Naive thymus-derived CD4-positive, alpha-beta T cell (primary cell): ENCODE measurements around the gene FKBP14. TPM values are rescaled to one million over a fixed set of nuclear protein-coding genes. Genes with fewer than 3 reads are reported as not detected.

ENCODE experiments used
- ATAC-seq: fragments of 150-1000 bp; cut with Tn5 transposase; 2 replicates; pipeline ENCODE4 v1.10.0; 2021; ENCODE audit warnings: mild to moderate bottlenecking, moderate library complexity
- CTCF ChIA-PET: fragments of 350-600 bp; sonication (Branson Sonifier 250); formaldehyde crosslinking; loops from one replicate; lab custom pipeline; 2021; ENCODE audit warnings: antibody characterized with exemption; lab: Charles Lee
- POLR2A ChIA-PET: fragments of 350-600 bp; sonication (Branson Sonifier 250); formaldehyde crosslinking; loops from one replicate; lab custom pipeline; 2021; ENCODE audit warnings: antibody characterized with exemption, inconsistent platforms; lab: Charles Lee
- DNase-seq, 9 donors: peaks; one replicate each; pipeline versions ENCODE4 v3.0.0 to v3.0.0-alpha.2; 2020 to 2022; ENCODE audit warnings: mixed read lengths in 1 of 9
- H3K27ac ChIP-seq: one replicate; pipeline ENCODE4 v1.7.0; 2013; ENCODE audit warnings: mild to moderate bottlenecking, low read depth, low read length, moderate library complexity
- H3K27me3 ChIP-seq, 2 donors: one replicate each; pipeline ENCODE4 v1.7.0; 2013; ENCODE audit warnings: low read length in 2 of 2, mild to moderate bottlenecking in 2 of 2, moderate library complexity in 2 of 2; ENCODE audit not compliant: control insufficient read depth in 2 of 2, insufficient read depth in 2 of 2
- H3K36me3 ChIP-seq, 3 experiments: 1 replicate in 2 of 3; 2 replicates in 1 of 3; pipeline ENCODE4 v1.7.0; 2013; ENCODE audit warnings: low read length in 3 of 3, mild to moderate bottlenecking in 3 of 3, moderate library complexity in 1 of 3; ENCODE audit not compliant: insufficient read depth in 3 of 3, control insufficient read depth in 2 of 3
- H3K4me1 ChIP-seq, 2 donors: one replicate each; pipeline ENCODE4 v1.7.0; 2013; ENCODE audit warnings: low read length in 2 of 2, mild to moderate bottlenecking in 2 of 2, moderate library complexity in 1 of 2; ENCODE audit not compliant: control insufficient read depth in 2 of 2, insufficient read depth in 2 of 2
- H3K4me3 ChIP-seq: 2 replicates; pipeline ENCODE4 v1.7.0; 2013; ENCODE audit warnings: mild to moderate bottlenecking, low read length
- H3K9me3 ChIP-seq, 3 experiments: 1 replicate in 2 of 3; 2 replicates in 1 of 3; pipeline ENCODE4 v1.7.0; 2013; ENCODE audit warnings: low read length in 3 of 3; ENCODE audit not compliant: control insufficient read depth in 2 of 3
- H3K27ac Mint-ChIP-seq, 9 donors: one replicate each; pipeline ENCODE4 v1.8.0; 2020 to 2022; ENCODE audit warnings: mixed read lengths in 9 of 9, mild to moderate bottlenecking in 8 of 9, moderate library complexity in 5 of 9, inconsistent platforms in 2 of 9
- H3K27me3 Mint-ChIP-seq, 5 donors: one replicate each; pipeline ENCODE4 v1.8.0; 2021 to 2022; ENCODE audit warnings: mixed read lengths in 5 of 5, mild to moderate bottlenecking in 1 of 5
- H3K36me3 Mint-ChIP-seq, 5 donors: one replicate each; pipeline ENCODE4 v1.8.0; 2020 to 2022; ENCODE audit warnings: mixed read lengths in 5 of 5, mild to moderate bottlenecking in 3 of 5, inconsistent platforms in 1 of 5
- H3K4me1 Mint-ChIP-seq, 7 donors: one replicate each; pipeline ENCODE4 v1.8.0; 2020 to 2022; ENCODE audit warnings: mixed read lengths in 7 of 7, mild to moderate bottlenecking in 3 of 7, inconsistent platforms in 1 of 7
- H3K4me3 Mint-ChIP-seq, 10 donors: one replicate each; pipeline ENCODE4 v1.8.0; 2020 to 2022; ENCODE audit warnings: mild to moderate bottlenecking in 10 of 10, mixed read lengths in 10 of 10, moderate library complexity in 6 of 10, inconsistent platforms in 2 of 10
- H3K9me3 Mint-ChIP-seq, 11 donors: one replicate each; pipeline ENCODE4 v1.8.0; 2020 to 2022; ENCODE audit warnings: mixed read lengths in 11 of 11, mild to moderate bottlenecking in 4 of 11, inconsistent platforms in 1 of 11, moderate library complexity in 1 of 11
- intact Hi-C, 2 donors: fragments of 100-400 bp; cut with micrococcal nuclease; formaldehyde crosslinking; loops; one replicate each; pipeline ENCODE4 v1.15.1; 2023
- polyA plus RNA-seq, 2 donors: library from polyadenylated mRNA; unstranded; fragments of 300-500 nt; fragmentation: Illumina TruSeq; gene quantifications; one replicate each; pipeline ENCODE4 v1.2.3, GENCODE V29; 2021
- total RNA-seq, 6 experiments: library from RNA in 5 of 6; stranded (reverse) in 5 of 6; gene quantifications; 1 replicate in 5 of 6; 2 replicates in 1 of 6; pipeline ENCODE4 v1.2.3 and lab custom pipeline; 2021 to 2026

FKBP14 gene
- total and polyA plus RNA-seq, 7 experiments from 2014 or later = 1.6 to 6.5 (median 5.1) TPM

DNA sequence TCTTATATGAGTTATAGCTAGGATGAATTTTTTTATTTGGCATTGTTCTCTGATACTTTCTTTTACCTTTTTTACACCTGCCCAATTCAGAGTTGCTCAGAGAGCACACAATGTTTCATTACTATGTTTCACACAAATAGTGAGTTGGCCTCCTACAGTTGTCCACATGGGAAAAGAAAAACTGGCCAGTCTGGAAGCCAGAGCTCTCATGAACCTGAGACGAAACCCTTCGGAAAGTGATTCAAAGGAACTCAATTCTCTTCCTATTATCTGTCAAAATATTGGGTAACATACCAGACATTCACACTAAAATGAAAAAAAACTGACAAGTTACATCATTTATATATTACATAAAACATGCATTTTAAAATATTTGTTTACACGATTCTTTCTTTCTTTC, 52.2 kb downstream of the FKBP14 start:
- H3K9me3 ChIP-seq = no peaks in the 10 kb centered on the region
- ATAC-seq = no peak
- H3K9me3 Mint-ChIP-seq = no peaks in the 10 kb centered on the region
- H3K4me3 Mint-ChIP-seq = no peak overlapping the region
- H3K27me3 Mint-ChIP-seq = peaks cover 13 to 21% (median 19%) of the 10 kb centered on the region in 5 donors
- DNase-seq = no peak
- no peak overlapping the region for H3K27ac Mint-ChIP-seq
- peaks cover 0 to 19% (median 11%) of the 10 kb centered on the region in 7 donors for H3K4me1 Mint-ChIP-seq
- intact Hi-C loops = no loop called here
- CTCF ChIA-PET = no interaction called here
- H3K27ac ChIP-seq = no peak overlapping the region
- POLR2A ChIA-PET = no interaction called here
- H3K36me3 Mint-ChIP-seq = no peaks in the 10 kb centered on the region
- H3K4me3 ChIP-seq = no peak overlapping the region
- no peaks in the 10 kb centered on the region for H3K27me3 ChIP-seq
- H3K36me3 ChIP-seq = no peaks in the 10 kb centered on the region
- H3K4me1 ChIP-seq = no peaks in the 10 kb centered on the region

DNA sequence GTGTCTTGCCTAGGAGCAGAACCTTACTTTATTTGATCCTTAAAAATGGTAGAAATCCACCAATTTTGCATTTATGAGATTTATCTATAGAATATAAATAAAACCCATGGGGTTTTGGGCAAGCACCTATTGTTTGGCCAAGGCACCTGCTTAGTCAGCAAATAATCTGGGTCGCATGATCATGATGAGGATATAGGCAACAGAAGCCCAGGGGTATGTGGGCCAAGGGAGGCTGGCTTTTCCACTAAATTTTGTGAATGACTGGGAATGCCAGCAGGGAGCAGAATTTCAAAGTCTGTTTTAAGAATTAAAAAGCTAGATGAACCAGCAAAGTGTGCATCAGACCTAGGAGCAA, 54.2 kb downstream of the FKBP14 start:
- Mint-ChIP-seq H3K4me1 (peaks cover 0 to 25% (median 11%) of the 10 kb centered on the region in 7 donors), H3K27ac (no peak overlapping the region), H3K9me3 (no peaks in the 10 kb centered on the region), H3K36me3 (no peaks in the 10 kb centered on the region), H3K4me3 (no peak overlapping the region), H3K27me3 (peaks cover 13 to 30% (median 21%) of the 10 kb centered on the region in 5 donors)
- no peak overlapping the region for H3K27ac ChIP-seq
- no peak overlapping the region for H3K4me3 ChIP-seq
- ChIA-PET CTCF (no interaction called here), POLR2A (no interaction called here)
- DNase-seq = no peak
- intact Hi-C loops = no loop called here
- H3K4me1 ChIP-seq = no peaks in the 10 kb centered on the region
- no peak for ATAC-seq
- H3K27me3 ChIP-seq = no peaks in the 10 kb centered on the region
- H3K36me3 ChIP-seq = no peaks in the 10 kb centered on the region
- H3K9me3 ChIP-seq = no peaks in the 10 kb centered on the region

DNA sequence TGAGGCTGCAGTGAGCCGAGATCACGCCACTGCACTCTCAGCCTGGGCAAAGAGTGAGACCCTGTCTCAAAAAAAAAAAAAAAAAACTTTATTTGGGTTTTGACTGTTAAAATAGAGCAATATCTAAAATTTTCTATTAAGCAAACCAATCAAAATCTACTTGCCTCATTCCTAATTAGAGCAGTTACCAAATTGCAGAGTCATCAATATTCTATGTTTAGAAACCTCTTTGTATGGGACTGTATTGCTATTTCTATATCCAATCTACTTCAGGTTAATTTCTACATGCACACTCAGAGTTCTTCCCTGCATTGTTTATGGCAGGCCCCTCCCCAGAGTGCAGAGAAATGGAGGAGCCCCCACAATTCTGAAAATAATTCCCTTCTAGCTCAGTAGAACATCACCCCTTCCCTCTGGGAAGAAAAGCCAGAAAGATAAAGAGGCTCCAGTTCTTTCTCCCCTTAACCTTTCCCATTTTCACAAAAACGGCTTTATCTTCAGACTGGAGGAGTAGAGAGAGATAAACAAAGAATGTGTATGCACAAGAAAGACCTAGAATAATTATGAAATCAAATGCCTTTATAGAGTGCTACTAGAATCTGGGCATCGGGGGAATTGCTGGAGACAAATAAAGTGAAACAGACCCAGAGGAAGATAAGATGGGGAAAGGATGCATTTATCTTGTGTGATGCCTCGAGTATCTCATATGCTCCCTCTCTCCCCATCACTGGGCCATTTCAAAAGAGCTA, 54.8 kb downstream of the FKBP14 start:
- Mint-ChIP-seq H3K9me3 (no peaks in the 10 kb centered on the region), H3K36me3 (no peaks in the 10 kb centered on the region), H3K27me3 (peaks cover 13 to 29% (median 23%) of the 10 kb centered on the region in 5 donors), H3K4me3 (no peak overlapping the region), H3K4me1 (peaks cover 0 to 25% (median 11%) of the 10 kb centered on the region in 7 donors), H3K27ac (peak overlapping the region in 1 of 9 donors; percentile 3)
- Histone ChIP-seq H3K4me3 (no peak overlapping the region), H3K27me3 (no peaks in the 10 kb centered on the region), H3K4me1 (no peaks in the 10 kb centered on the region), H3K36me3 (no peaks in the 10 kb centered on the region), H3K27ac (no peak overlapping the region), H3K9me3 (no peaks in the 10 kb centered on the region)
- intact Hi-C loops = no loop called here
- no peak for DNase-seq
- ATAC-seq = no peak
- POLR2A ChIA-PET = no interaction called here
- CTCF ChIA-PET = no interaction called here

DNA sequence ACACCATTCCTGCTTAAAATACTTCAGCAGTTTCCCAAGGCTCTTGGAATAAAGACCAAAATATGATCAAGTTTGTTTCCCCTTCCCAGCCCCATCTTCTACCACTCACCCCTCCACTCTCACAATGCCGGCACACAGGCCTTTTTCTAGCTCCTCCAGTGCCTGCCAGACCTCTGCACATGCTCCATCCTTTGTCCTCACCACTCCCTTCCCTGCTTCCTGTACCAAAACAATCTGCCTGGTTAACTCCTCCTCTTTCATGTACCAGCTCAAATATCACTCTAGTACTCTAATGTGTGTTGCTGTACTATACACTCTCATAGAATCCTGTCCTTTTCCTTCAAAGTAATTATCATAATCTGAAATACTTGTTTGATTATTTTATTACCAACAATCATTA, 56.3 kb downstream of the FKBP14 start:
- no peaks in the 10 kb centered on the region for H3K9me3 Mint-ChIP-seq
- POLR2A ChIA-PET = no interaction called here
- Histone ChIP-seq H3K27me3 (no peaks in the 10 kb centered on the region), H3K9me3 (no peaks in the 10 kb centered on the region), H3K36me3 (no peaks in the 10 kb centered on the region), H3K4me1 (no peaks in the 10 kb centered on the region), H3K4me3 (no peak overlapping the region), H3K27ac (no peak overlapping the region)
- ATAC-seq = no peak
- H3K27me3 Mint-ChIP-seq = peaks cover 17 to 34% (median 19%) of the 10 kb centered on the region in 5 donors
- H3K4me1 Mint-ChIP-seq = peaks cover 0 to 25% (median 11%) of the 10 kb centered on the region in 7 donors
- peak overlapping the region in 1 of 10 donors; percentile 27 for H3K4me3 Mint-ChIP-seq
- no peak for DNase-seq
- no peaks in the 10 kb centered on the region for H3K36me3 Mint-ChIP-seq
- H3K27ac Mint-ChIP-seq = peak overlapping the region in 1 of 9 donors; percentile 38
- CTCF ChIA-PET = no interaction called here
- intact Hi-C loops = no loop called here

DNA sequence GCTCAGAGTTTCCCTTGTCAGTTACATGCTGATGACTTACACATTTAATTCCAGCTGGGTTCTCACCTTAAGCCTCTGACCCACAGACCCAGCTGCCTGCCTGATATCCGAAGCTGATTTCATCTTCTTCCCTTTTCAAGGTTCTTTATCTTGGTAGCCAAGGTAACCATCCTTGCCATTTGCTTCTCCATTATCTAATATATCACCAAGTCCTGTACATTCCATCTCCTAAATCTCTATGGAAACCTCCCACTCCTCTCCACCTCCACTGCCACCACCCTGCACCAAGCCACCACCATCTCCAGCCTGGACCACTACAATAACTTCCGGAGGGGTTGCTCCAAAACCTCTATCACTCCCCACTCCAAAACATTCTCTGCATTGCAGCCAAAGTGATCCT, 56.8 kb downstream of the FKBP14 start:
- DNase-seq = no peak
- Mint-ChIP-seq H3K4me1 (peaks cover 0 to 25% (median 11%) of the 10 kb centered on the region in 7 donors), H3K27ac (peak overlapping the region in 1 of 9 donors; percentile 1), H3K36me3 (no peaks in the 10 kb centered on the region), H3K27me3 (peaks cover 17 to 34% (median 22%) of the 10 kb centered on the region in 5 donors), H3K9me3 (no peaks in the 10 kb centered on the region), H3K4me3 (peak overlapping the region in 1 of 10 donors; percentile 26)
- no peaks in the 10 kb centered on the region for H3K9me3 ChIP-seq
- no peaks in the 10 kb centered on the region for H3K36me3 ChIP-seq
- H3K27ac ChIP-seq = no peak overlapping the region
- no peak overlapping the region for H3K4me3 ChIP-seq
- POLR2A ChIA-PET = no interaction called here
- intact Hi-C loops = no loop called here
- no peak for ATAC-seq
- no peaks in the 10 kb centered on the region for H3K4me1 ChIP-seq
- H3K27me3 ChIP-seq = no peaks in the 10 kb centered on the region
- CTCF ChIA-PET = no interaction called here

DNA sequence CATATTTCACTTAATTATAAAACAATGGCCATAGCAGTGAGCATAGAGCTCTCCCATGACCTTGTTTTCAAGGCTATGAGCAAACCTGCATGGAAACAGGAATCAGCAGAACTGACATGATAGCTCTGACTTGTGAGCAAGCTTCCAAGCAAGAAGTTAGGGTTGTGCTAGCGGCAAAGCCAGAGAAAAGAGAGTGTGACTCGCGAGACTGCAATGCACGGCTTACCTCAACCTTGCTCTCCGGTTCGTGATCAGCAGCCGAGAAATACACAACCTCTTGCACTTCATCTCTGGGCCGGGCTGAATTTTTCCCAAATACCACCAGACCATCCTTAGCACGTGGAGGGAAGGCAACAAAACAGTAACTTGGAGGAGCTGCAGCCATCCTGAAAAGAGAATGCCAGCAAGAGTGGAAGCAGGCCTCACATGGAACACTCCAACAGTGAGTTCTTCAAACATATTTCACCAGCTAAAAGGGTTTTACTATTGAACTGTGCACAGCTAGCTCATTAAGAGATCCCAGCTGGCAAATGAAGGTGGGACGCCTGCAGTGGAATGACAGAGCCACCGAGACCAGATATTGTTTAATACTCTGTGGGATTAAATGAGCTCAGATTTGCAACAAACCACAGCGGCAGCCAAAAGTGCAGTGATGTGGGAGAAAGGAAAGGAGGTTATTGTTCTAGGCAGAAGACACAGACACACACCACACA, 57.7 kb downstream of the FKBP14 start:
- peak overlapping the region in 2 of 10 donors; percentile 22 to 33 for H3K4me3 Mint-ChIP-seq
- H3K36me3 Mint-ChIP-seq = no peaks in the 10 kb centered on the region
- no peak overlapping the region for H3K4me3 ChIP-seq

More for the DNA sequence above, 57.7 kb downstream of the FKBP14 start:
- CTCF ChIA-PET = no interaction called here
- Mint-ChIP-seq H3K9me3 (no peaks in the 10 kb centered on the region), H3K27ac (no peak overlapping the region), H3K4me1 (peaks cover 0 to 25% (median 11%) of the 10 kb centered on the region in 7 donors), H3K27me3 (peaks cover 17 to 34% (median 22%) of the 10 kb centered on the region in 5 donors)
- ATAC-seq (no peak), DNase-seq (no peak)
- H3K9me3 ChIP-seq = no peaks in the 10 kb centered on the region
- H3K27me3 ChIP-seq = no peaks in the 10 kb centered on the region
- intact Hi-C loops = no loop called here
- no peaks in the 10 kb centered on the region for H3K36me3 ChIP-seq
- POLR2A ChIA-PET = no interaction called here
- H3K4me1 ChIP-seq = no peaks in the 10 kb centered on the region
- H3K27ac ChIP-seq = no peak overlapping the region
